Globus pallidus (tissue), 1 donor: ENCODE results near the gene TPRN.
"Not testable (repeated sequence)": the region's sequence is repeated elsewhere in the genome, so short reads cannot be mapped to it uniquely, and the experiment has no call there.

Experiments
- DNase-seq: peaks from one replicate; pipeline ENCODE4 v3.0.0-alpha.2; 2015; ENCODE audit warnings: low spot score

TPRN gene

GRCh38 chr9:137200311-137201204, at the start of gene TPRN:
Gene TPRN (minus strand): TSS chr9:137200741. CDS start chr9:137200711, 30 bp downstream.
- DNase-seq: peak; percentile 99

GRCh38 chr9:137247916-137248175, 47.3 kb upstream of the TPRN start:
- DNase-seq: no peak

- DNase-seq: no peak
These were observed 46.8 kb upstream of the TPRN start for GRCh38 chr9:137247135-137247915.

GRCh38 chr9:137245450-137246421, 45.2 kb upstream of the TPRN start:
- DNase-seq: no peak

- DNase-seq: no peak
These were observed 44.2 kb upstream of the TPRN start for GRCh38 chr9:137244486-137245449.

- no peak for DNase-seq
These were observed 43.3 kb upstream of the TPRN start for GRCh38 chr9:137243626-137244485.

- DNase-seq: not testable (repeated sequence)
These were observed 42.7 kb upstream of the TPRN start for GRCh38 chr9:137243266-137243625.

GRCh38 chr9:137242269-137243203, 42.0 kb upstream of the TPRN start:
- no peak for DNase-seq

GRCh38 chr9:137241490-137242268, 41.1 kb upstream of the TPRN start:
- no peak for DNase-seq

- peak; percentile 100 for DNase-seq
These were observed 40.4 kb upstream of the TPRN start, which contains the start of gene TUBB4B for GRCh38 chr9:137240841-137241489. Gene TUBB4B (plus strand): TSS chr9:137241287. CDS start chr9:137241361, 74 bp downstream.

GRCh38 chr9:137240318-137240840, 39.8 kb upstream of the TPRN start:
- peak; percentile 82 for DNase-seq

GRCh38 chr9:137239541-137240200, 39.1 kb upstream of the TPRN start:
- DNase-seq: not testable (repeated sequence)

GRCh38 chr9:137237759-137238726, 37.5 kb upstream of the TPRN start:
- peak; percentile 92 for DNase-seq

GRCh38 chr9:137236936-137237421, 36.4 kb upstream of the TPRN start:
- DNase-seq: no peak
